NT2/D1 (cell line): ENCODE data around the gene RASD2.

Experiments
- DNase-seq: peaks from one replicate; pipeline ENCODE4 v3.0.0-alpha.2; 2011; ENCODE audit warnings: low read depth, low spot score
- H3K27me3 ChIP-seq: 2 replicates; pipeline ENCODE4 v1.6.0; 2011; ENCODE audit warnings: mild to moderate bottlenecking; ENCODE audit not compliant: insufficient read length, insufficient read depth
- H3K36me3 ChIP-seq: 2 replicates; pipeline ENCODE4 v1.6.1; 2011; ENCODE audit warnings: mild to moderate bottlenecking, low read length, mixed read lengths; ENCODE audit not compliant: insufficient read depth, insufficient read length
- H3K4me1 ChIP-seq: 2 replicates; pipeline ENCODE4 v1.5.1; 2011; ENCODE audit not compliant: insufficient read depth, insufficient read length
- H3K4me3 ChIP-seq: 2 replicates; pipeline ENCODE4 v1.5.1; 2011; ENCODE audit warnings: low read depth; ENCODE audit not compliant: insufficient read length
- H3K9ac ChIP-seq: 2 replicates; pipeline ENCODE4 v1.6.0; 2011; ENCODE audit warnings: low read depth; ENCODE audit not compliant: insufficient read length
- H3K9me3 ChIP-seq: 2 replicates; pipeline ENCODE4 v1.5.1; 2011; ENCODE audit warnings: mild to moderate bottlenecking, low read length; ENCODE audit not compliant: insufficient read depth
- SUZ12 ChIP-seq: IDR thresholded peaks from 2 replicates; pipeline ENCODE4 v1.6.1; 2011; ENCODE audit not compliant: insufficient read length, insufficient read depth; ENCODE audit errors: extremely low read depth
- YY1 ChIP-seq: IDR thresholded peaks from 2 replicates; pipeline ENCODE4 v1.6.1; 2011; ENCODE audit not compliant: insufficient read length, insufficient read depth
- ZNF274 ChIP-seq: IDR thresholded peaks from 2 replicates; pipeline ENCODE4 v1.6.1; 2011; ENCODE audit warnings: mild to moderate bottlenecking, low read depth, low read length

The RASD2 gene

GRCh38 chr22:35572556-35572955, 31.9 kb downstream of the RASD2 start:
- no peaks in the 10 kb centered on the region for H3K36me3 ChIP-seq
- no peaks in the 10 kb centered on the region for H3K27me3 ChIP-seq
- no peak for TF ChIP-seq ZNF274
- no peak for TF ChIP-seq SUZ12
- no peak for TF ChIP-seq YY1
- H3K4me1 ChIP-seq, result peaks cover 5% of the 10 kb centered on the region
- no peak overlapping the region for H3K9ac ChIP-seq
- H3K9me3 ChIP-seq, result no peaks in the 10 kb centered on the region
- H3K4me3 ChIP-seq, result no peak overlapping the region
- no peak for DNase-seq

GRCh38 chr22:35575116-35575748, 34.6 kb downstream of the RASD2 start:
- Histone ChIP-seq H3K27me3 (no peaks in the 10 kb centered on the region), H3K36me3 (no peaks in the 10 kb centered on the region), H3K4me3 (no peak overlapping the region), H3K9me3 (no peaks in the 10 kb centered on the region), H3K4me1 (peaks cover 2% of the 10 kb centered on the region), H3K9ac (no peak overlapping the region)
- TF ChIP-seq SUZ12, result no peak
- no peak for DNase-seq

GRCh38 chr22:35576671-35577070, 36.0 kb downstream of the RASD2 start:
- H3K9me3 ChIP-seq, result no peaks in the 10 kb centered on the region
- peaks cover 3% of the 10 kb centered on the region for H3K4me1 ChIP-seq
- no peak for DNase-seq
- H3K36me3 ChIP-seq, result no peaks in the 10 kb centered on the region
- no peak overlapping the region for H3K9ac ChIP-seq
- no peak overlapping the region for H3K4me3 ChIP-seq
- TF ChIP-seq YY1 (no peak), SUZ12 (no peak), ZNF274 (no peak)
- no peaks in the 10 kb centered on the region for H3K27me3 ChIP-seq

- Histone ChIP-seq H3K9ac (no peak overlapping the region), H3K36me3 (no peaks in the 10 kb centered on the region), H3K4me3 (no peak overlapping the region), H3K9me3 (no peaks in the 10 kb centered on the region), H3K4me1 (peaks cover 3% of the 10 kb centered on the region), H3K27me3 (no peaks in the 10 kb centered on the region)
- TF ChIP-seq SUZ12 (no peak), ZNF274 (no peak), YY1 (no peak)
- no peak for DNase-seq
Measured at GRCh38 chr22:35577799-35578659, 37.4 kb downstream of the RASD2 start.

- Histone ChIP-seq H3K4me3 (no peak overlapping the region), H3K9ac (no peak overlapping the region), H3K27me3 (no peaks in the 10 kb centered on the region), H3K4me1 (peaks cover 3% of the 10 kb centered on the region), H3K9me3 (no peaks in the 10 kb centered on the region), H3K36me3 (no peaks in the 10 kb centered on the region)
- DNase-seq, result no peak
- TF ChIP-seq ZNF274 (no peak), SUZ12 (no peak), YY1 (no peak)
Measured at GRCh38 chr22:35578836-35579575, 38.4 kb downstream of the RASD2 start.

- Histone ChIP-seq H3K4me3 (no peak overlapping the region), H3K36me3 (no peaks in the 10 kb centered on the region), H3K9ac (no peak overlapping the region), H3K9me3 (no peaks in the 10 kb centered on the region), H3K27me3 (no peaks in the 10 kb centered on the region), H3K4me1 (peaks cover 2% of the 10 kb centered on the region)
- DNase-seq, result no peak
- TF ChIP-seq YY1 (no peak), SUZ12 (no peak), ZNF274 (no peak)
Measured at GRCh38 chr22:35580351-35581022, 39.9 kb downstream of the RASD2 start.

- peaks cover 2% of the 10 kb centered on the region for H3K4me1 ChIP-seq
- H3K4me3 ChIP-seq, result no peak overlapping the region
- H3K9me3 ChIP-seq, result no peaks in the 10 kb centered on the region
- H3K9ac ChIP-seq, result no peak overlapping the region
- TF ChIP-seq YY1, result no peak
- H3K36me3 ChIP-seq, result no peaks in the 10 kb centered on the region
- DNase-seq, result no peak
- H3K27me3 ChIP-seq, result no peaks in the 10 kb centered on the region
Measured at GRCh38 chr22:35581023-35581413, 40.4 kb downstream of the RASD2 start.
